ENCODE results near the gene PTPRD.

The PTPRD gene

GRCh38 chr9:10268531-10269485 lies 344.0 kb downstream of the PTPRD start:
- DNase-seq (ENCODE audit: low read depth in 2 of 2): no peak

- no peak for DNase-seq (ENCODE audit: low read depth in 2 of 2)
Observed at GRCh38 chr9:10265153-10265631, 347.6 kb downstream of the PTPRD start.

GRCh38 chr9:10260501-10260900 lies 352.3 kb downstream of the PTPRD start:
- DNase-seq (ENCODE audit: low read depth in 2 of 2): no peak

- no peak for DNase-seq (ENCODE audit: low read depth in 2 of 2)
Observed at GRCh38 chr9:10259668-10260067, 353.1 kb downstream of the PTPRD start.

GRCh38 chr9:10255758-10256157 lies 357.0 kb downstream of the PTPRD start:
- no peak for DNase-seq (ENCODE audit: low read depth in 2 of 2)

- DNase-seq (ENCODE audit: low read depth in 2 of 2): no peak
Observed at GRCh38 chr9:10254338-10254737, 358.5 kb downstream of the PTPRD start.

- DNase-seq (ENCODE audit: low read depth in 2 of 2): no peak
Observed at GRCh38 chr9:10253341-10253740, 359.5 kb downstream of the PTPRD start.

GRCh38 chr9:10252174-10252573 lies 360.6 kb downstream of the PTPRD start:
- DNase-seq (ENCODE audit: low read depth in 2 of 2): no peak

GRCh38 chr9:10251490-10251889 lies 361.3 kb downstream of the PTPRD start:
- no peak for DNase-seq (ENCODE audit: low read depth in 2 of 2)

- no peak for DNase-seq (ENCODE audit: low read depth in 2 of 2)
Observed at GRCh38 chr9:10250219-10250618, 362.6 kb downstream of the PTPRD start.

- no peak for DNase-seq (ENCODE audit: low read depth in 2 of 2)
Observed at GRCh38 chr9:10248890-10249289, 363.9 kb downstream of the PTPRD start.

- no peak for DNase-seq (ENCODE audit: low read depth in 2 of 2)
Observed at GRCh38 chr9:10242255-10242654, 370.5 kb downstream of the PTPRD start.

- DNase-seq (ENCODE audit: low read depth in 2 of 2): no peak
Observed at GRCh38 chr9:10238087-10238486, 374.7 kb downstream of the PTPRD start.

GRCh38 chr9:10237584-10237983 lies 375.2 kb downstream of the PTPRD start:
- DNase-seq (ENCODE audit: low read depth in 2 of 2): no peak

- DNase-seq (ENCODE audit: low read depth in 2 of 2): no peak
Observed at GRCh38 chr9:10236161-10236560, 376.6 kb downstream of the PTPRD start.

GRCh38 chr9:10235376-10235775 lies 377.4 kb downstream of the PTPRD start:
- no peak for DNase-seq (ENCODE audit: low read depth in 2 of 2)

- DNase-seq (ENCODE audit: low read depth in 2 of 2): no peak
Observed at GRCh38 chr9:10232352-10232930, 380.4 kb downstream of the PTPRD start.

- DNase-seq (ENCODE audit: low read depth in 2 of 2): no peak
Observed at GRCh38 chr9:10230512-10230911, 382.3 kb downstream of the PTPRD start.

- DNase-seq (ENCODE audit: low read depth in 2 of 2): no peak
Observed at GRCh38 chr9:10228082-10228481, 384.7 kb downstream of the PTPRD start.

- DNase-seq (ENCODE audit: low read depth in 2 of 2): no peak
Observed at GRCh38 chr9:10226996-10227395, 385.8 kb downstream of the PTPRD start.

GRCh38 chr9:10212702-10213101 lies 400.1 kb downstream of the PTPRD start:
- no peak for DNase-seq (ENCODE audit: low read depth in 2 of 2)

- no peak for DNase-seq (ENCODE audit: low read depth in 2 of 2)
Observed at GRCh38 chr9:10208691-10209069, 404.1 kb downstream of the PTPRD start.

GRCh38 chr9:10204276-10204675 lies 408.5 kb downstream of the PTPRD start:
- no peak for DNase-seq (ENCODE audit: low read depth in 2 of 2)
